ENCODE data around the gene LIG1.
"Not testable (repeated sequence)": the region's sequence is repeated elsewhere in the genome, so short reads cannot be mapped to it uniquely, and the experiment has no call there.

The LIG1 gene

GRCh38 chr19:48094855-48095203, 75.3 kb downstream of the LIG1 start:
- no peak for TF ChIP-seq CTCF (conservative IDR thresholded peaks at IDR 0.05)
- no peak overlapping the region for H3K27ac ChIP-seq

- TF ChIP-seq CTCF (conservative IDR thresholded peaks at IDR 0.05) = no peak
- H3K27ac ChIP-seq = no peak overlapping the region
Observed at GRCh38 chr19:48094129-48094854, 75.9 kb downstream of the LIG1 start.

GRCh38 chr19:48091111-48091718, 78.9 kb downstream of the LIG1 start:
- peak overlapping the region; percentile 83 for H3K27ac ChIP-seq

GRCh38 chr19:48090281-48090802, 79.8 kb downstream of the LIG1 start:
- H3K27ac ChIP-seq = peak overlapping the region; percentile 83
- no peak for TF ChIP-seq CTCF (conservative IDR thresholded peaks at IDR 0.05)

- peak overlapping the region; percentile 83; the same call in 1 of the 2 replicates for H3K27ac ChIP-seq
Observed at GRCh38 chr19:48088991-48089390, 81.2 kb downstream of the LIG1 start.

- H3K27ac ChIP-seq = peak overlapping the region; percentile 88
- 0 out of 2 replicates have a peak, but pooled peaks have one; percentile 10 for TF ChIP-seq CTCF (conservative IDR thresholded peaks at IDR 0.05)
Observed at GRCh38 chr19:48085904-48086864, 84.0 kb downstream of the LIG1 start.

- H3K27ac ChIP-seq = peak overlapping the region; percentile 88
- no peak for TF ChIP-seq CTCF (conservative IDR thresholded peaks at IDR 0.05)
Observed at GRCh38 chr19:48085076-48085475, 85.1 kb downstream of the LIG1 start.

- TF ChIP-seq CTCF (conservative IDR thresholded peaks at IDR 0.05) = no peak
Observed at GRCh38 chr19:48081106-48081505, 89.0 kb downstream of the LIG1 start.

GRCh38 chr19:48070177-48070769, 99.9 kb downstream of the LIG1 start:
- not testable (repeated sequence) for H3K27ac ChIP-seq

More at GRCh38 chr19:48081106-48081505, 89.0 kb downstream of the LIG1 start:
- peak overlapping the region; percentile 85; the same call in 1 of the 2 replicates for H3K27ac ChIP-seq

All from VCaP (cell line).